Measurements from ENCODE around the gene ZNF316.

- TF ChIP-seq POLR2A (IDR thresholded peaks at IDR 0.05): no peak
- TF ChIP-seq CTCF (IDR thresholded peaks at IDR 0.05): no peak
Measured at GRCh38 chr7:6643915-6644625, 7.0 kb downstream of the ZNF316 start.

Data from thyroid gland (tissue), 4 donors.